K562 (cell line): ENCODE results near the gene E2F1. TPM values are rescaled to one million over a fixed set of nuclear protein-coding genes. Genes with fewer than 3 reads are reported as not detected.
A peak's percentile ranks its signal among the peaks of the same experiment; 100 is the strongest.

Experiments
- ATAC-seq: fragments of 200-7000 bp; cut with Tn5 transposase; 3 replicates; pipeline ENCODE4 v1.9.1; 2020; ENCODE audit warnings: moderate library complexity
- BruUV-seq: library from RNA; stranded (reverse); fragments of 400-500 nt; replicated peaks from 2 replicates; lab custom pipeline; 2021; lab: Mats Ljungman, UMichigan
- CTCF ChIA-PET: fragments of 300-600 bp; formaldehyde crosslinking; extraction: SDS; loops from one replicate; lab custom pipeline; 2021; ENCODE audit warnings: low intra/inter-chr PET ratio; lab: Yijun Ruan, JAX
- POLR2A ChIA-PET: fragments of 300-600, 350-650 bp; sonication (Branson Sonifier 250); formaldehyde crosslinking; extraction: SDS; loops from one replicate; lab custom pipeline; 2021; ENCODE audit warnings: antibody characterized with exemption, inconsistent platforms; lab: Yijun Ruan, JAX
- DNase-seq, 4 experiments: peaks; one replicate each; pipeline versions ENCODE4 v3.0.0 to v3.0.0-alpha.2; 2011 to 2018; ENCODE audit warnings: low spot score in 3 of 4, mixed read lengths in 3 of 4; ENCODE audit errors: extremely low read depth in 1 of 4
- FAIRE-seq: peaks from 2 replicates; lab custom pipeline; 2011; peaks lifted over from hg19 to GRCh38; lab: Jason Lieb, UNC
- H2AFZ ChIP-seq: 2 replicates; pipeline ENCODE4 v1.6.0; 2011; ENCODE audit warnings: low read depth, low read length, control low read depth, inconsistent platforms
- H3K27ac ChIP-seq: fragments of 200-600 bp; 3 replicates; pipeline ENCODE4 v1.8.0; 2011; ENCODE audit warnings: low read depth, mild to moderate bottlenecking, control low read depth, inconsistent platforms, low read length, moderate library complexity, mixed read lengths; ENCODE audit errors: extremely low read depth
- H3K27me3 ChIP-seq, 2 experiments: fragments of 300-600 bp in 1 of 2; 2 replicates in 1 of 2; 3 replicates in 1 of 2; pipeline versions ENCODE4 v1.6.0 to v1.8.0; 2011; ENCODE audit warnings: inconsistent platforms in 2 of 2, low read length in 2 of 2, mild to moderate bottlenecking in 1 of 2, mixed read lengths in 1 of 2, moderate library complexity in 1 of 2; ENCODE audit not compliant: control insufficient read depth in 2 of 2, insufficient read depth in 2 of 2
- H3K36me3 ChIP-seq: fragments of 300-600 bp; 3 replicates; pipeline ENCODE4 v1.8.0; 2011; ENCODE audit warnings: mild to moderate bottlenecking, low read length, inconsistent platforms; ENCODE audit not compliant: control insufficient read depth, insufficient read depth
- H3K4me1 ChIP-seq, 2 experiments: fragments of 200-600 bp in 1 of 2; replicated peaks in 1 of 2; 2 replicates in 1 of 2; 3 replicates in 1 of 2; pipeline versions ENCODE4 v1.5.1 to v1.8.0; 2011; ENCODE audit warnings: inconsistent platforms in 2 of 2, low read length in 2 of 2, mild to moderate bottlenecking in 1 of 2, mixed read lengths in 1 of 2, moderate library complexity in 1 of 2; ENCODE audit not compliant: control insufficient read depth in 2 of 2, insufficient read depth in 2 of 2
- H3K4me2 ChIP-seq: 2 replicates; pipeline ENCODE4 v1.6.1; 2011; ENCODE audit warnings: low read length, control low read depth, inconsistent platforms, mixed read lengths; ENCODE audit not compliant: insufficient read depth
- H3K4me3 ChIP-seq: fragments of 200-600 bp; sonication (generic), shearing (Covaris generic); 2 replicates; pipeline ENCODE4 v1.5.1; 2016; ENCODE audit warnings: control low read depth, inconsistent platforms
- H3K79me2 ChIP-seq: fragments of 200-600 bp; 3 replicates; pipeline ENCODE4 v1.8.0; 2011; ENCODE audit warnings: low read length, inconsistent platforms; ENCODE audit not compliant: control insufficient read depth, insufficient read depth
- H3K9ac ChIP-seq, 2 experiments: 2 replicates each; pipeline versions ENCODE4 v1.6.0 to v1.6.1; 2011; ENCODE audit warnings: low read depth in 2 of 2, low read length in 2 of 2, control low read depth in 1 of 2, inconsistent platforms in 1 of 2, mild to moderate bottlenecking in 1 of 2, mixed read lengths in 1 of 2; ENCODE audit not compliant: insufficient read depth in 1 of 2
- H3K9me1 ChIP-seq: one replicate; pipeline ENCODE4 v1.6.0; 2011; ENCODE audit warnings: inconsistent platforms, mild to moderate bottlenecking, low read length, moderate library complexity; ENCODE audit not compliant: control insufficient read depth, insufficient read depth
- H3K9me3 ChIP-seq: replicated peaks from 2 replicates; pipeline ENCODE4 v1.5.1; 2011; ENCODE audit warnings: low read depth, low read length, inconsistent platforms; ENCODE audit not compliant: control insufficient read depth, insufficient read depth
- H4K20me1 ChIP-seq: replicated peaks from 2 replicates; pipeline ENCODE4 v1.6.1; 2011; ENCODE audit warnings: low read length, inconsistent platforms, mixed read lengths; ENCODE audit not compliant: control insufficient read depth, insufficient read depth
- CHAMP1 ChIP-seq: fragments of 450-650 bp; IDR thresholded peaks from 2 replicates; pipeline ENCODE4 v1.6.1; 2016; ENCODE audit warnings: mild to moderate bottlenecking
- ESRRA ChIP-seq: fragments of 450-650 bp; IDR thresholded peaks from 2 replicates; pipeline ENCODE4 v1.6.1; 2014; ENCODE audit warnings: low read depth, mild to moderate bottlenecking, moderate library complexity, borderline replicate concordance
- HLTF ChIP-seq: fragments of 450-650 bp; IDR thresholded peaks from 2 replicates; pipeline ENCODE4 v1.6.1; 2016
- HNRNPL ChIP-seq: fragments of 200-400 bp; formaldehyde crosslinking; IDR thresholded peaks from 2 replicates; pipeline ENCODE4 v1.6.1; 2017; ENCODE audit warnings: low read depth, mild to moderate bottlenecking, low read length
- L3MBTL2 ChIP-seq: fragments of 450-650 bp; IDR thresholded peaks from 2 replicates; pipeline ENCODE4 v1.6.1; 2016; ENCODE audit warnings: mild to moderate bottlenecking, moderate library complexity
- MAZ ChIP-seq, 2 experiments: fragments of 450-650 bp in 1 of 2; sonication (generic) in 1 of 2; formaldehyde crosslinking; IDR thresholded peaks in 1 of 2; conservative IDR thresholded peaks in 1 of 2; 2 replicates each; pipeline versions ENCODE4 v1.4.0 to v1.5.0; 2020; ENCODE audit warnings: mild to moderate bottlenecking in 1 of 2, missing genetic modification reagents in 1 of 2
- MCM5 ChIP-seq: fragments of 450-650 bp; IDR thresholded peaks from 2 replicates; pipeline ENCODE4 v1.6.1; 2016; ENCODE audit warnings: low read depth
- PATZ1 ChIP-seq: fragments of 250-450 bp; sonication (Bioruptor Pico); IDR thresholded peaks from 2 replicates; pipeline ENCODE4 v1.5.0; 2020; ENCODE audit warnings: mild to moderate bottlenecking, borderline replicate concordance
- POLR3G ChIP-seq: IDR thresholded peaks from 2 replicates; pipeline ENCODE4 v1.6.1; 2011; ENCODE audit not compliant: insufficient read length, insufficient replicate concordance; ENCODE audit errors: extremely low read depth
- PRMT5 ChIP-seq: sonication (generic); formaldehyde crosslinking; IDR thresholded peaks from 2 replicates; pipeline ENCODE4 v1.5.0; 2020; ENCODE audit warnings: missing genetic modification reagents
- SMARCB1 ChIP-seq: IDR thresholded peaks from 2 replicates; pipeline ENCODE4 v1.6.1; 2011; ENCODE audit warnings: improper control_type of control experiment, low read depth; ENCODE audit not compliant: insufficient read length
- SNIP1 ChIP-seq: fragments of 450-650 bp; IDR thresholded peaks from 2 replicates; pipeline ENCODE4 v1.7.1; 2017; ENCODE audit warnings: low read depth, mild to moderate bottlenecking
- ZFP1 ChIP-seq: fragments of 450-650 bp; formaldehyde crosslinking; IDR thresholded peaks from 2 replicates; pipeline ENCODE4 v1.4.0; 2020; ENCODE audit warnings: mild to moderate bottlenecking, mixed read lengths
- ZNF354B ChIP-seq: fragments of 250-450 bp; sonication (Bioruptor Pico); IDR thresholded peaks from 2 replicates; pipeline ENCODE4 v1.4.0; 2020
- ZNF778 ChIP-seq: fragments of 450-650 bp; formaldehyde crosslinking; IDR thresholded peaks from 2 replicates; pipeline ENCODE4 v1.4.0; 2020; ENCODE audit warnings: mild to moderate bottlenecking, moderate library complexity
- ZNF785 ChIP-seq: fragments of 250-450 bp; sonication (Bioruptor Pico); IDR thresholded peaks from 2 replicates; pipeline ENCODE4 v1.4.0; 2020; ENCODE audit warnings: mild to moderate bottlenecking
- WGBS: fragments of 100-300 bp; shearing (Covaris generic); methylation state at CpG from one replicate; pipeline ENCODE4 v1.1.6; 2016; ENCODE audit warnings: low coverage, mixed read lengths; ENCODE audit not compliant: insufficient coverage; ENCODE audit errors: missing lambda C conversion rate; 5-methylcytosine and 5-hydroxymethylcytosine counted together
- in situ Hi-C: fragments of 300-500 bp; cut with MboI; formaldehyde crosslinking; loops from 4 replicates; pipeline ENCODE4 v1.15.0; 2018; ENCODE audit warnings: inconsistent platforms, mixed read lengths
- intact Hi-C: fragments of 100-400 bp; cut with micrococcal nuclease; formaldehyde crosslinking; loops from 2 replicates; pipeline ENCODE4 v1.14.2; 2022
- polyA plus RNA-seq, 8 experiments: library from polyadenylated mRNA; depleted of rRNA in 4 of 8; stranded (reverse) in 5 of 8; unstranded in 3 of 8; fragments of >200 nt; fragmentation: Nextera tagmentation in 2 of 8; fragmentation: Illumina TruSeq in 1 of 8; extraction: Ambion mirVana in 2 of 8; extraction: Trizol in 1 of 8; gene quantifications; 2 replicates each; pipeline versions ENCODE4 v1.2.1 to v1.2.3, GENCODE V29; 2011 to 2014; ENCODE audit warnings: inconsistent platforms in 1 of 8, missing spikeins in 1 of 8
- total RNA-seq, 7 experiments: library from RNA; depleted of rRNA in 6 of 7; stranded (reverse); fragments of >200 nt in 6 of 7; fragmentation: Illumina TruSeq in 2 of 7; extraction: Trizol in 2 of 7; gene quantifications; 2 replicates each; pipeline versions ENCODE4 v1.2.1 to v1.2.3, GENCODE V29; 2011 to 2021; ENCODE audit warnings: low replicate concordance in 1 of 7

Gene E2F1
- total and polyA plus RNA-seq, 9 of the 15 experiments (the other 6 are each of a cell fraction or from before 2014, with no cell fraction given) = 0.14 to 30.6 (median 13.1) TPM

- in situ Hi-C loops = no loop called here
- FAIRE-seq = no peak
- intact Hi-C loops = no loop called here
- TF ChIP-seq ZNF778 (CRISPR knock-in tag) (no peak), HNRNPL (no peak), PATZ1 (CRISPR knock-in tag) (no peak), MAZ (CRISPR knock-in tag; conservative IDR thresholded peaks at IDR 0.05 in 1 of 2, IDR thresholded peaks at IDR 0.05 in 1 of 2) (no peak), ESRRA (no peak), CHAMP1 (no peak), ZNF785 (CRISPR knock-in tag) (no peak), HLTF (no peak), L3MBTL2 (no peak), MCM5 (no peak), POLR3G (no peak), SMARCB1 (no peak), ZFP1 (CRISPR knock-in tag) (no peak), SNIP1 (no peak), PRMT5 (CRISPR knock-in tag) (no peak), ZNF354B (CRISPR knock-in tag) (no peak)
- Histone ChIP-seq H3K9me1 (no peaks in the 10 kb centered on the region), H3K4me2 (no peak overlapping the region), H3K27ac (no peak overlapping the region), H3K4me3 (no peak overlapping the region), H3K27me3 (no peaks in the 10 kb centered on the region), H4K20me1 (no peaks in the 10 kb centered on the region), H3K36me3 (peaks cover 30% of the 10 kb centered on the region; the same call in 2 of the 3 replicates), H3K9me3 (no peaks in the 10 kb centered on the region), H3K9ac (peak overlapping the region in 1 of 2 experiments; percentile 85; a peak in 2 of 4 replicates), H2AFZ (no peak overlapping the region), H3K79me2 (no peaks in the 10 kb centered on the region), H3K4me1 (peaks cover 19 to 27% of the 10 kb centered on the region in 2 experiments)
- ChIA-PET POLR2A (interaction anchor here (1.1 to 1.2 kb wide), 2 partner anchors 8 to 10 kb away, joined by 4 to 5 read pairs; partner anchors contain the start of gene PXMP4), CTCF (no interaction called here)
- ATAC-seq = no peak
- no TSS peak for BruUV-seq
- no peak for DNase-seq
- whole genome bisulfite sequencing = 54% methylated on average over 1 of the region's 1 CpG
Measured at GRCh38 chr20:33711446-33711738, 25.2 kb upstream of the E2F1 start.
